IMR-90 (cell line): ENCODE results near the gene PDGFC. TPM values are rescaled to one million over a fixed set of nuclear protein-coding genes. Genes with fewer than 3 reads are reported as not detected.

ENCODE experiments used
- ATAC-seq: fragments of 200-7000 bp; cut with Tn5 transposase; 2 replicates; pipeline ENCODE4 v1.9.1; 2020; ENCODE audit warnings: low read depth, mild to moderate bottlenecking, moderate library complexity
- BruUV-seq: library from RNA; stranded (reverse); fragments of 400-500 nt; replicated peaks from 2 replicates; lab custom pipeline; 2021; lab: Mats Ljungman, UMichigan
- CTCF ChIA-PET: fragments of 300-600 bp; formaldehyde crosslinking; extraction: SDS; loops from one replicate; lab custom pipeline; 2021; ENCODE audit warnings: antibody characterized with exemption; lab: Yijun Ruan, JAX
- POLR2A ChIA-PET: fragments of 300-600 bp; sonication (Branson Sonifier 250); formaldehyde crosslinking; loops from one replicate; lab custom pipeline; 2022; ENCODE audit warnings: antibody characterized with exemption; ENCODE audit not compliant: unreplicated experiment; lab: Charles Lee
- DNase-seq: peaks from one replicate; pipeline ENCODE4 v3.0.0; 2013
- H2AFZ ChIP-seq: replicated peaks from 2 replicates; pipeline ENCODE3; 2013; ENCODE audit warnings: low read length, mild to moderate bottlenecking; ENCODE audit not compliant: poor library complexity
- H2AK5ac ChIP-seq: 2 replicates; pipeline ENCODE4 v1.6.1; 2013; ENCODE audit warnings: low read depth, low read length, inconsistent platforms
- H2AK9ac ChIP-seq: replicated peaks from 2 replicates; pipeline ENCODE3; 2013; ENCODE audit warnings: mild to moderate bottlenecking, low read depth, low read length, moderate library complexity; ENCODE audit not compliant: poor library complexity
- H2BK120ac ChIP-seq: 2 replicates; pipeline ENCODE4 v1.6.1; 2013; ENCODE audit warnings: low read depth, low read length, inconsistent platforms
- H2BK15ac ChIP-seq: 3 replicates; pipeline ENCODE4 v1.6.1; 2013; ENCODE audit warnings: low read depth, low read length, inconsistent platforms
- H2BK20ac ChIP-seq: 2 replicates; pipeline ENCODE4 v1.6.1; 2013; ENCODE audit warnings: low read depth, mild to moderate bottlenecking, inconsistent platforms, low read length, moderate library complexity
- H2BK5ac ChIP-seq: 2 replicates; pipeline ENCODE4 v1.6.1; 2013; ENCODE audit warnings: mild to moderate bottlenecking, low read depth, low read length, inconsistent platforms; ENCODE audit not compliant: poor library complexity, severe bottlenecking
- H3K14ac ChIP-seq: replicated peaks from 2 replicates; pipeline ENCODE4 v1.6.1; 2013; ENCODE audit warnings: low read depth, low read length, inconsistent platforms
- H3K18ac ChIP-seq: 2 replicates; pipeline ENCODE4 v1.6.1; 2013; ENCODE audit warnings: low read depth, low read length, control low read depth
- H3K23ac ChIP-seq: 2 replicates; pipeline ENCODE4 v1.6.1; 2013; ENCODE audit warnings: low read depth, low read length, inconsistent platforms
- H3K27ac ChIP-seq: 2 replicates; pipeline ENCODE4 v1.5.1; 2013; ENCODE audit warnings: mild to moderate bottlenecking, control low read depth, low read length; ENCODE audit not compliant: insufficient read depth
- H3K27me3 ChIP-seq: 2 replicates; pipeline ENCODE4 v1.6.1; 2013; ENCODE audit warnings: low read length; ENCODE audit not compliant: control insufficient read depth, insufficient read depth
- H3K36me3 ChIP-seq: 2 replicates; pipeline ENCODE4 v1.6.1; 2013; ENCODE audit warnings: low read length, mixed read lengths; ENCODE audit not compliant: control insufficient read depth, insufficient read depth
- H3K4ac ChIP-seq: 2 replicates; pipeline ENCODE4 v1.6.1; 2013; ENCODE audit warnings: low read depth, low read length, inconsistent platforms
- H3K4me1 ChIP-seq: 2 replicates; pipeline ENCODE4 v1.6.1; 2013; ENCODE audit warnings: low read length, mixed read lengths; ENCODE audit not compliant: control insufficient read depth, insufficient read depth
- H3K4me2 ChIP-seq: 2 replicates; pipeline ENCODE4 v1.6.1; 2013; ENCODE audit warnings: low read depth, mild to moderate bottlenecking, control low read depth, low read length, moderate library complexity
- H3K4me3 ChIP-seq: 2 replicates; pipeline ENCODE4 v1.5.1; 2013; ENCODE audit warnings: low read depth, mild to moderate bottlenecking, control low read depth, low read length, moderate library complexity; ENCODE audit not compliant: insufficient read depth
- H3K56ac ChIP-seq: 2 replicates; pipeline ENCODE4 v1.6.1; 2013; ENCODE audit warnings: low read length, inconsistent platforms; ENCODE audit not compliant: insufficient read depth; ENCODE audit errors: extremely low read depth
- H3K79me1 ChIP-seq, 2 experiments: 2 replicates each; pipeline ENCODE4 v1.6.1; 2013; ENCODE audit warnings: low read length in 2 of 2, inconsistent platforms in 1 of 2, low read depth in 1 of 2
- H3K9ac ChIP-seq: 2 replicates; pipeline ENCODE4 v1.6.1; 2013; ENCODE audit warnings: low read depth, low read length, control low read depth
- H3K9me1 ChIP-seq: 2 replicates; pipeline ENCODE4 v1.6.1; 2013; ENCODE audit warnings: low read length, inconsistent platforms; ENCODE audit not compliant: insufficient read depth
- H3K9me3 ChIP-seq: 2 replicates; pipeline ENCODE4 v1.6.1; 2013; ENCODE audit warnings: low read length; ENCODE audit not compliant: control insufficient read depth, insufficient read depth
- H4K20me1 ChIP-seq: 2 replicates; pipeline ENCODE4 v1.6.1; 2013; ENCODE audit warnings: low read length, inconsistent platforms; ENCODE audit not compliant: insufficient read depth
- H4K5ac ChIP-seq: 2 replicates; pipeline ENCODE4 v1.6.1; 2013; ENCODE audit warnings: mild to moderate bottlenecking, low read depth, low read length, control low read depth
- H4K8ac ChIP-seq, 2 experiments: 2 replicates each; pipeline ENCODE4 v1.6.1; 2013; ENCODE audit warnings: low read depth in 2 of 2, low read length in 2 of 2, control low read depth in 1 of 2, inconsistent platforms in 1 of 2
- H4K91ac ChIP-seq: 2 replicates; pipeline ENCODE4 v1.6.1; 2013; ENCODE audit warnings: low read depth, low read length, inconsistent platforms; ENCODE audit not compliant: insufficient read depth
- BHLHE40 ChIP-seq: fragments of 150-350 bp; IDR thresholded peaks from 2 replicates; pipeline ENCODE4 v1.6.1; 2016; ENCODE audit warnings: mild to moderate bottlenecking, low read depth, low read length
- CEBPB ChIP-seq: IDR thresholded peaks from 2 replicates; pipeline ENCODE4 v1.6.1; 2012; ENCODE audit warnings: low read depth, low read length, improper control_type of control experiment
- CHD1 ChIP-seq: IDR thresholded peaks from 2 replicates; pipeline ENCODE4 v1.6.1; 2012; ENCODE audit warnings: low read depth, low read length, improper control_type of control experiment
- CTCF ChIP-seq: conservative IDR thresholded peaks from 2 replicates; pipeline ENCODE4 v1.5.1; 2012; ENCODE audit warnings: mild to moderate bottlenecking, low read depth, low read length, improper control_type of control experiment
- ELK1 ChIP-seq: fragments of 150-350 bp; IDR thresholded peaks from 2 replicates; pipeline ENCODE4 v1.6.1; 2016; ENCODE audit warnings: low read depth, mild to moderate bottlenecking, low read length, moderate library complexity, borderline replicate concordance
- MAZ ChIP-seq: IDR thresholded peaks from 2 replicates; pipeline ENCODE4 v1.6.1; 2012; ENCODE audit warnings: low read depth, mild to moderate bottlenecking, low read length, improper control_type of control experiment, moderate library complexity, borderline replicate concordance
- MXI1 ChIP-seq: IDR thresholded peaks from 2 replicates; pipeline ENCODE4 v1.6.1; 2012; ENCODE audit warnings: low read depth, mild to moderate bottlenecking, low read length, moderate library complexity, borderline replicate concordance
- RAD21 ChIP-seq: IDR thresholded peaks from 2 replicates; pipeline ENCODE4 v1.6.1; 2012; ENCODE audit warnings: low read length, improper control_type of control experiment
- RCOR1 ChIP-seq: IDR thresholded peaks from 2 replicates; pipeline ENCODE4 v1.6.1; 2012; ENCODE audit warnings: mild to moderate bottlenecking, low read length, improper control_type of control experiment; ENCODE audit not compliant: insufficient replicate concordance
- RFX5 ChIP-seq: IDR thresholded peaks from 2 replicates; pipeline ENCODE4 v1.8.0; 2012; ENCODE audit warnings: low read depth, mild to moderate bottlenecking, low read length, moderate library complexity
- SMC3 ChIP-seq: fragments of 150-350 bp; IDR thresholded peaks from 2 replicates; pipeline ENCODE4 v1.6.1; 2016; ENCODE audit warnings: low read depth, mild to moderate bottlenecking, antibody characterized with exemption, low read length, moderate library complexity
- WGBS, 2 experiments: methylation state at CpG; one replicate each; pipeline versions ENCODE4 v1.1.5 to v1.1.7; 2013; ENCODE audit warnings: missing lambda C conversion rate in 2 of 2; ENCODE audit not compliant: insufficient read length in 1 of 2; ENCODE audit errors: extremely low coverage in 2 of 2; 5-methylcytosine and 5-hydroxymethylcytosine counted together
- dilution Hi-C: fragments of 300-500 bp; cut with HindIII; formaldehyde crosslinking; loops from one replicate; pipeline ENCODE4 v1.14.3; 2018; ENCODE audit warnings: low sequenced_read_pairs; ENCODE audit not compliant: unreplicated experiment
- in situ Hi-C: fragments of 300-500 bp; cut with MboI; formaldehyde crosslinking; loops from 3 replicates; pipeline ENCODE4 v1.14.3; 2019; ENCODE audit warnings: low sequenced_read_pairs, inconsistent platforms, mixed read lengths
- intact Hi-C: fragments of 100-400 bp; cut with micrococcal nuclease; formaldehyde crosslinking; loops from 2 replicates; pipeline ENCODE4 v1.10.0; 2022
- polyA plus RNA-seq, 3 experiments: library from polyadenylated mRNA; depleted of rRNA; stranded (reverse); fragments of >200 nt; gene quantifications; 2 replicates each; pipeline ENCODE4 v1.2.3, GENCODE V29; 2012; ENCODE audit warnings: low replicate concordance in 1 of 3
- total RNA-seq: library from RNA; depleted of rRNA; stranded (reverse); fragments of >200 nt; gene quantifications from 2 replicates; pipeline ENCODE4 v1.2.3, GENCODE V29; 2012

PDGFC gene
- total and polyA plus RNA-seq, 2 of the 4 experiments (the other 2 are of a cell fraction), result 19.8 to 90.7 TPM

- Histone ChIP-seq H3K79me1 (no peaks in the 10 kb centered on the region), H3K9me3 (peaks cover 5% of the 10 kb centered on the region), H3K36me3 (no peaks in the 10 kb centered on the region), H2AK9ac (no peak overlapping the region), H2BK120ac (no peak overlapping the region), H3K27ac (no peak overlapping the region), H3K18ac (no peak overlapping the region), H3K4ac (no peak overlapping the region), H3K23ac (no peak overlapping the region), H3K4me1 (no peaks in the 10 kb centered on the region), H3K14ac (no peak overlapping the region), H3K9me1 (no peaks in the 10 kb centered on the region), H3K4me2 (no peak overlapping the region), H3K27me3 (no peaks in the 10 kb centered on the region), H4K5ac (no peak overlapping the region), H3K56ac (no peak overlapping the region), H3K4me3 (no peak overlapping the region), H2AFZ (no peak overlapping the region), H4K8ac (no peak overlapping the region), H4K91ac (no peak overlapping the region), H2AK5ac (no peak overlapping the region), H4K20me1 (no peaks in the 10 kb centered on the region), H3K9ac (no peak overlapping the region), H2BK20ac (no peak overlapping the region), H2BK15ac (no peak overlapping the region), H2BK5ac (no peak overlapping the region)
- DNase-seq (no peak), ATAC-seq (no peak)
- ChIA-PET CTCF (no interaction called here), POLR2A (no interaction called here)
- intact Hi-C loops (no loop called here), dilution Hi-C loops (no loop called here), in situ Hi-C loops (no loop called here)
- BruUV-seq, result no TSS peak
- no peak for TF ChIP-seq RFX5
- no peak for TF ChIP-seq CEBPB
- no peak for TF ChIP-seq CTCF
- TF ChIP-seq SMC3, result no peak
- TF ChIP-seq MXI1, result no peak
- no peak for TF ChIP-seq RAD21
- no peak for TF ChIP-seq CHD1
- no peak for TF ChIP-seq MAZ
- TF ChIP-seq RCOR1, result no peak
- no peak for TF ChIP-seq BHLHE40
- TF ChIP-seq ELK1, result no peak
- WGBS, 2 experiments, result no CpG with 5 or more reads among the region's 3 CpGs
These were observed 19.6 kb upstream of the PDGFC start for GRCh38 chr4:156991161-156991560.
